Endometrial microvascular endothelial cells (primary cell): ENCODE results near the gene PLIN1. TPM values are rescaled to one million over a fixed set of nuclear protein-coding genes. Genes with fewer than 3 reads are reported as not detected.

Source experiments
- in situ Hi-C: cut with HindIII; loops from 2 replicates; pipeline ENCODE4 v1.10.0; 2017; ENCODE audit warnings: low sequenced_read_pairs, low pct_unique_long_range_greater_than_20kb; ENCODE audit errors: inconsistent ontology term
- total RNA-seq: library from RNA; depleted of rRNA; stranded (reverse); fragments of >200 nt; gene quantifications from one replicate; pipeline ENCODE4 v1.2.3, GENCODE V29; 2015; ENCODE audit errors: inconsistent ontology term

PLIN1 gene
- total RNA-seq, 1 donor from 2014 or later = 0.19 TPM

GRCh38 chr15:89631902-89632264, 47.3 kb downstream of the PLIN1 start:
- in situ Hi-C loops = no loop called here

- in situ Hi-C loops = no loop called here
Measured at GRCh38 chr15:89630974-89631901, 47.9 kb downstream of the PLIN1 start.

GRCh38 chr15:89630260-89630659, 48.9 kb downstream of the PLIN1 start:
- in situ Hi-C loops = no loop called here

GRCh38 chr15:89629829-89630228, 49.3 kb downstream of the PLIN1 start:
- in situ Hi-C loops = no loop called here

GRCh38 chr15:89628806-89629715, 50.1 kb downstream of the PLIN1 start:
- in situ Hi-C loops = no loop called here

- in situ Hi-C loops = no loop called here
Measured at GRCh38 chr15:89628301-89628700, 50.9 kb downstream of the PLIN1 start.

GRCh38 chr15:89627256-89627970, 51.8 kb downstream of the PLIN1 start:
- in situ Hi-C loops = no loop called here

GRCh38 chr15:89625716-89626115, 53.5 kb downstream of the PLIN1 start:
- in situ Hi-C loops = no loop called here

GRCh38 chr15:89623165-89623564, 56.0 kb downstream of the PLIN1 start:
- in situ Hi-C loops = no loop called here

- in situ Hi-C loops = no loop called here
Measured at GRCh38 chr15:89621547-89621946, 57.6 kb downstream of the PLIN1 start.

- in situ Hi-C loops = no loop called here
Measured at GRCh38 chr15:89616228-89616627, 62.9 kb downstream of the PLIN1 start.

GRCh38 chr15:89615135-89615534, 64.0 kb downstream of the PLIN1 start:
- in situ Hi-C loops = no loop called here

Other genes starting within 250 kb of the PLIN1 start
- not detected for gene RHCG, start 182.8 kb downstream of the PLIN1 start, total RNA-seq
- gene TICRR, start 103.9 kb downstream of the PLIN1 start, total RNA-seq = 6.9 TPM
- gene KIF7, start 23.9 kb downstream of the PLIN1 start, total RNA-seq = 5.9 TPM
- gene PEX11A, start 11.4 kb upstream of the PLIN1 start, total RNA-seq = 4.8 TPM
- gene WDR93, start 11.4 kb upstream of the PLIN1 start, total RNA-seq = 0.19 TPM
- 0.46 TPM for gene MESP1, start 71.9 kb upstream of the PLIN1 start, total RNA-seq
- gene MESP2, start 97.0 kb upstream of the PLIN1 start, total RNA-seq = not detected
- gene ANPEP, start 135.5 kb upstream of the PLIN1 start, total RNA-seq = 134 TPM
- gene AP3S2, start 214.6 kb upstream of the PLIN1 start, total RNA-seq = 52.5 TPM
- 12.5 TPM for gene ARPIN, start 233.6 kb upstream of the PLIN1 start, total RNA-seq